OCI-LY7 (cell line): ENCODE measurements around the gene ZNF516. TPM values are rescaled to one million over a fixed set of nuclear protein-coding genes. Genes with fewer than 3 reads are reported as not detected.

ENCODE experiments used
- BruUV-seq: library from RNA; stranded (reverse); fragments of 400-500 nt; replicated peaks from 2 replicates; lab custom pipeline; 2021; lab: Mats Ljungman, UMichigan
- CTCF ChIA-PET: fragments of 300-600 bp; sonication (Branson Sonifier 250); formaldehyde crosslinking; loops from one replicate; lab custom pipeline; 2022; ENCODE audit warnings: antibody characterized with exemption; ENCODE audit not compliant: unreplicated experiment; lab: Charles Lee
- POLR2A ChIA-PET: fragments of 300-600 bp; sonication (Branson Sonifier 250); formaldehyde crosslinking; loops from one replicate; lab custom pipeline; 2022; ENCODE audit warnings: antibody characterized with exemption; lab: Charles Lee
- DNase-seq: peaks from one replicate; pipeline ENCODE4 v3.0.0-alpha.2; 2015; ENCODE audit warnings: low spot score
- H2AFZ ChIP-seq: fragments of 200-600 bp; sonication (generic), shearing (Covaris generic); 2 replicates; pipeline ENCODE4 v1.6.1; 2014; ENCODE audit warnings: mild to moderate bottlenecking, antibody characterized with exemption, low read length, moderate library complexity
- H3K27ac ChIP-seq: fragments of 200-600 bp; sonication (generic); 2 replicates; pipeline ENCODE4 v1.5.1; 2014; ENCODE audit warnings: mixed run types, low read depth, mild to moderate bottlenecking, moderate library complexity, low read length, inconsistent platforms; ENCODE audit not compliant: poor library complexity, severe bottlenecking
- H3K36me3 ChIP-seq: fragments of 200-600 bp; sonication (generic); 2 replicates; pipeline ENCODE4 v1.6.1; 2014; ENCODE audit warnings: mild to moderate bottlenecking, antibody characterized with exemption, low read length, moderate library complexity, mixed read lengths; ENCODE audit not compliant: insufficient read depth
- H3K4me1 ChIP-seq: fragments of 200-600 bp; sonication (generic); 2 replicates; pipeline ENCODE4 v1.5.1; 2014; ENCODE audit warnings: mild to moderate bottlenecking, low read length; ENCODE audit not compliant: insufficient read depth, poor library complexity, severe bottlenecking
- H3K4me2 ChIP-seq: fragments of 200-600 bp; sonication (generic); 2 replicates; pipeline ENCODE4 v1.6.1; 2014; ENCODE audit warnings: mild to moderate bottlenecking, low read length
- H3K4me3 ChIP-seq: fragments of 200-600 bp; sonication (generic); 2 replicates; pipeline ENCODE4 v1.5.1; 2014; ENCODE audit warnings: mild to moderate bottlenecking, low read depth, low read length; ENCODE audit not compliant: poor library complexity, severe bottlenecking
- H3K79me2 ChIP-seq: fragments of 200-600 bp; sonication (generic); 2 replicates; pipeline ENCODE4 v1.6.1; 2016; ENCODE audit warnings: low read depth, mild to moderate bottlenecking, low read length, moderate library complexity, mixed read lengths; ENCODE audit not compliant: insufficient read depth
- H3K9me2 ChIP-seq: fragments of 200-600 bp; sonication (generic); 2 replicates; pipeline ENCODE4 v1.6.1; 2016; ENCODE audit warnings: mild to moderate bottlenecking, low read length, mixed read lengths; ENCODE audit not compliant: insufficient read depth
- H3K9me3 ChIP-seq: fragments of 200-600 bp; sonication (generic); 2 replicates; pipeline ENCODE4 v1.6.1; 2014; ENCODE audit warnings: mild to moderate bottlenecking, mixed run types, low read length, mixed read lengths
- H4K20me1 ChIP-seq: fragments of 200-600 bp; sonication (generic); 2 replicates; pipeline ENCODE4 v1.6.1; 2014; ENCODE audit warnings: mild to moderate bottlenecking, antibody characterized with exemption, low read length, moderate library complexity, mixed read lengths; ENCODE audit not compliant: insufficient read depth
- EZH2phosphoT487 ChIP-seq: fragments of 200-600 bp; sonication (generic); IDR thresholded peaks from 2 replicates; pipeline ENCODE4 v1.6.1; 2018; ENCODE audit warnings: low read depth, borderline replicate concordance, mild to moderate bottlenecking, mixed run types, antibody characterized with exemption, low read length, moderate library complexity, mixed read lengths
- intact Hi-C: fragments of 100-400 bp; cut with micrococcal nuclease; formaldehyde crosslinking; loops from one replicate; pipeline ENCODE4 v1.10.0; 2022; ENCODE audit not compliant: unreplicated experiment
- total RNA-seq, 2 experiments: library from RNA; depleted of rRNA in 1 of 2; stranded (reverse); fragments of >200 nt in 1 of 2; shearing (Covaris generic) in 1 of 2; gene quantifications; 2 replicates each; pipeline ENCODE4 v1.2.3, GENCODE V29; 2014 to 2022
- TF ChIP-seq, protein P1 (sequence below): fragments of 200-600 bp; sonication (generic); conservative IDR thresholded peaks from 2 replicates; pipeline ENCODE4 v1.5.1; 2014; ENCODE audit warnings: mild to moderate bottlenecking, antibody characterized with exemption, low read length, moderate library complexity, mixed read lengths

The ZNF516 gene
- total RNA-seq, 2 experiments from 2014 or later = 16.2 to 32.3 TPM

DNA sequence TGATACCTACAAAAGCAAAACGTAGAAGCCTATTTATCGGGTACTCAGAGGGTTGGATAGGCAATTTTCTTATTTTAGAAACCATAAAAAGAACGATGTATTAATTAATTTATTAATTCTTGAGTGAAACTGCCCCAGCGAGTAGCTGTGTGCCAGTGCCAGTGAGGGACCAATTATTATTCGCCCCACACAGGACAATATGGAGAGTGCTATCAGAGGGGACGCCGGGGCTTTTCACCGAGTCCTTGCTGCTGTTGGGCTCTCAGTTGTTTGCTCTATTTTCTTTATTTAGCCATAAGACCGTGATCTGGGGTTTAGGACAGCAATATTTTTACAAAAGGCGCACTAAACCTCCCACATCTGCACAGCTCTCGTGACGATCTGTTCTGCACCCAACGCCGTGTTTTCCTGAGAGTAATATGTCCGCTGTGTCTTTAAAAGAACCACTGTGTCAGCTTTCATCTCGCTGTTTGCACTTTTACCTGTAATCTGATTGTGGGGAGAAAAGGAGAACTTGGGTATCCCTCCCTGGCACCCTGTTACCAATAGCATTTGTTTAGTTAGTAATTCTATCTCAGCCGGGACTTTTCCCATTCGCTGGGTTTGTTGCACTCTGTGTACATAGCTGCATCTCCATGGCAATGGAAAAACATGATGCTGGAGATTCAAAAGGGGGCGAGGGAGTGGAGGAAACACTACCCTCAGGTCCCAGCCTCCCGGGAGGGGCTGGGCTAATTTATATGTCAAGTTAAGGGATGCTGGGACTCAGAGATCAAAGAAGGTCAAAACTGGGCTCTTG is 30.1 kb upstream of the ZNF516 start:
- H3K36me3 ChIP-seq = no peaks in the 10 kb centered on the region
- H3K4me2 ChIP-seq = no peak overlapping the region
- POLR2A ChIA-PET = no interaction called here
- CTCF ChIA-PET = no interaction called here
- no peaks in the 10 kb centered on the region for H3K9me3 ChIP-seq
- BruUV-seq = no TSS peak
- no peaks in the 10 kb centered on the region for H3K9me2 ChIP-seq
- no peak overlapping the region for H2AFZ ChIP-seq
- intact Hi-C loops = no loop called here
- H4K20me1 ChIP-seq = no peaks in the 10 kb centered on the region
- no peaks in the 10 kb centered on the region for H3K79me2 ChIP-seq
- no peak for TF ChIP-seq EZH2phosphoT487
- TF ChIP-seq, protein P1, sequence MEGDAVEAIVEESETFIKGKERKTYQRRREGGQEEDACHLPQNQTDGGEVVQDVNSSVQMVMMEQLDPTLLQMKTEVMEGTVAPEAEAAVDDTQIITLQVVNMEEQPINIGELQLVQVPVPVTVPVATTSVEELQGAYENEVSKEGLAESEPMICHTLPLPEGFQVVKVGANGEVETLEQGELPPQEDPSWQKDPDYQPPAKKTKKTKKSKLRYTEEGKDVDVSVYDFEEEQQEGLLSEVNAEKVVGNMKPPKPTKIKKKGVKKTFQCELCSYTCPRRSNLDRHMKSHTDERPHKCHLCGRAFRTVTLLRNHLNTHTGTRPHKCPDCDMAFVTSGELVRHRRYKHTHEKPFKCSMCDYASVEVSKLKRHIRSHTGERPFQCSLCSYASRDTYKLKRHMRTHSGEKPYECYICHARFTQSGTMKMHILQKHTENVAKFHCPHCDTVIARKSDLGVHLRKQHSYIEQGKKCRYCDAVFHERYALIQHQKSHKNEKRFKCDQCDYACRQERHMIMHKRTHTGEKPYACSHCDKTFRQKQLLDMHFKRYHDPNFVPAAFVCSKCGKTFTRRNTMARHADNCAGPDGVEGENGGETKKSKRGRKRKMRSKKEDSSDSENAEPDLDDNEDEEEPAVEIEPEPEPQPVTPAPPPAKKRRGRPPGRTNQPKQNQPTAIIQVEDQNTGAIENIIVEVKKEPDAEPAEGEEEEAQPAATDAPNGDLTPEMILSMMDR = no peak
- H3K4me3 ChIP-seq = no peak overlapping the region
- DNase-seq = no peak
- no peaks in the 10 kb centered on the region for H3K4me1 ChIP-seq
- no peak overlapping the region for H3K27ac ChIP-seq

DNA sequence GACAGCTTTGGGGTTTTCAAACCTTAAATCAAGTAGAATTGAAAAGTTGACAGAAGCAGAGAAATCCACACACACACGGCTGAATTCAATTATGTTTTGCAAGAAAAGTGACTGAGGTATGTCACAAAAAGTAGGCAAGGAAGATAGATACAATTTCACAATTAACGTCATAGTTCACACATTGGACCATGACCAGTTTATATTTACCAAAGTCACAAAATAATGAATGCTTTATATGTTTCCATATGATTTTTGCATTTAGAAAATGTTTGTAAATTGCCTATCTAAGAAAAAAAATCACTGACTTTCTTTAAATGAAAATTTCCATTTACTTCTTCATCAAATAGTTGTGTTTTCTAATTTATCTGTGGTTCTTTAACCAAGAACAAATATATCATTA is 29.4 kb upstream of the ZNF516 start:
- ChIA-PET POLR2A (no interaction called here), CTCF (no interaction called here)
- H4K20me1 ChIP-seq = no peaks in the 10 kb centered on the region
- no peaks in the 10 kb centered on the region for H3K9me2 ChIP-seq
- no peak overlapping the region for H3K4me2 ChIP-seq
- H3K36me3 ChIP-seq = no peaks in the 10 kb centered on the region
- no TSS peak for BruUV-seq
- H3K27ac ChIP-seq = no peak overlapping the region
- H3K4me3 ChIP-seq = no peak overlapping the region
- TF ChIP-seq, protein P1 = no peak
- TF ChIP-seq EZH2phosphoT487 = no peak
- no peaks in the 10 kb centered on the region for H3K4me1 ChIP-seq
- DNase-seq = no peak
- intact Hi-C loops = no loop called here
- H3K9me3 ChIP-seq = no peaks in the 10 kb centered on the region
- no peak overlapping the region for H2AFZ ChIP-seq
- H3K79me2 ChIP-seq = no peaks in the 10 kb centered on the region

DNA sequence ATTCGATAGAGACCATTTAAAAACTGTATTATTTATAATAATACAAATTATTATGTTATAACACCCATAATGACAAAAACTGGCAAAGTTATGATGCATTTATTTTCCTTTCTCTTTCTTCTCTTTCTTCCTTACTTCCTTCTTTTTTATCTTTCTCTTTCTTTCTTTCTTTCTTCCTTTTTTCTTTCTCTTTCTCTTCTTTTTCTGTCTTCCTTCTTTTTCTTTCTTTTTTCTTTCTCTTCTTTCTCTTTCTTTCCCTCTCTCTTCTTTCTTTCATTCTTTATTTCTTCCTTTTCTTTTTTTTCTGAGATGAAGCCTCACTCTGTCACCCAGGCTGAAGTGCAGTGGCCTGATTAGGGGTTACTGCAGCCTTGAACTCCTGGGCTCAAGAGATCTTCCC is 27.5 kb upstream of the ZNF516 start:
- Histone ChIP-seq H3K9me2 (no peaks in the 10 kb centered on the region), H3K79me2 (no peaks in the 10 kb centered on the region), H3K4me3 (no peak overlapping the region), H3K36me3 (no peaks in the 10 kb centered on the region), H3K27ac (no peak overlapping the region), H3K4me2 (no peak overlapping the region), H3K9me3 (no peaks in the 10 kb centered on the region), H4K20me1 (no peaks in the 10 kb centered on the region), H3K4me1 (no peaks in the 10 kb centered on the region), H2AFZ (no peak overlapping the region)
- ChIA-PET POLR2A (no interaction called here), CTCF (no interaction called here)
- intact Hi-C loops = no loop called here
- no peak for TF ChIP-seq EZH2phosphoT487
- TF ChIP-seq, protein P1 = no peak
- no TSS peak for BruUV-seq
- no peak for DNase-seq
